HG03378 (cell line): ENCODE results near the gene LRBA.
"Not testable (repeated sequence)": the region's sequence is repeated elsewhere in the genome, so short reads cannot be mapped to it uniquely, and the experiment has no call there.

ENCODE experiments used
- ATAC-seq: cut with Tn5 transposase; IDR thresholded peaks from one replicate; pipeline ENCODE4 v1.9.1; 2021; ENCODE audit warnings: mild to moderate bottlenecking, moderate library complexity; ENCODE audit not compliant: unreplicated experiment

Gene LRBA

GRCh38 chr4:150680651-150681050 lies 334.4 kb downstream of the LRBA start:
- ATAC-seq: no peak

DNA sequence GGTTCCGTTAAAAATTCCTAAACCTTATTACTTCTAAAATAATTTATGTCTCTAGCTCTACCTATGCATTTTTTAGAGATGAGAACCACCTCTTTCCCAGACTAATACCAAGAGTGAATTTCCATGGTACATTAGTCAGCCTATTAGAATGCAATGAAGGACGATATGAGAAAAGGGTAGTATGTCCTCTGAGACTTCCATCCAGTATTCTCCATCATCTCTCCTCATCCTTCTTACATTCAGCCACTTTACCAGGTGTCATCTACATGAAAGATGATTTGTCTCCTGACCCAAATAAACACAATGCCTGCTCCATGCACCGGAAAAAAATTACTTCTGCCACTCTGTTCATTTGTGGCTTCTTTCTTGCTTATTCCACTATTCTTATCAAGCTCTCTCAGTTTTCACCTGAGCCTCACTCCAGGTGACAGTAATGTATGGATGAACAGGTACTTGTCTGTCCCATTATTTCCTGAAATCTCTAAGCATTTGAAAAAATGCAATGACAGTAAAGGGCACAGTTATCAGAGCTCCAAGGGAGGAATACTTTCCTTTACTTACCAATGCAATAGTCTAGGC lies 335.2 kb downstream of the LRBA start:
- no peak for ATAC-seq

DNA sequence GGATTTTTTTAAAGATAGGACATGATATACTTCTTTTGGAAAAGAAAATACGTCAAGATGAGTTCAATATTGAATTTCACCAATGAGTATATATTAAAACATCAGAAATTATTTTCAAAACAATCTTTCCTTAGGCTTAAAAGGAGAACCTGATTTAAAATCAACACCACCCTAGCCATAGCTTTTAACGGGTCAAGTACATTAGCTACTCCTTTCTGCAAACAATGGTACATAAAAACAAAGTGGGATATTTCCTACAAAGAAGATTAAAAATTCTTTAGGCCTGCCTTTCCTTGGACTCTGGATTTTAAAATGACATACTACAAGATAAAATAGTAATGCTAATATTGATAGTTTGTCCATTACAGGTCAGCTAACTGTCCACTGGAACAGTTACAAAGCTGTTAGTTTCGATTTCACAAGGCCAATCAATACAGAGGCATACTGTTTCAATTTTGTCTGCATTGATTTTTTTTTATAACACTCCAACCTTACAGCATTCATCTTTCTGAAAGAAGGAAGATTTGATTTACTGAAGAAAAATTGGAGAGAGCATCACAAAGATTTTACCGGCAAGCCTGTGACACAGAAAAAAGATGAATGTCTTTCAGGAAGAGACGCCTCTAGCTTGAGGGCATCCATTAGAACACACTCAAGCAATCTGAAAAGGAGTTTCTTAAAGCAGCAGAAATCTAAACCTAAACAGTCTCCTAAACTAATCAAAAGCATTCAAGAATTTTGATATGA lies 335.9 kb downstream of the LRBA start:
- no peak for ATAC-seq

DNA sequence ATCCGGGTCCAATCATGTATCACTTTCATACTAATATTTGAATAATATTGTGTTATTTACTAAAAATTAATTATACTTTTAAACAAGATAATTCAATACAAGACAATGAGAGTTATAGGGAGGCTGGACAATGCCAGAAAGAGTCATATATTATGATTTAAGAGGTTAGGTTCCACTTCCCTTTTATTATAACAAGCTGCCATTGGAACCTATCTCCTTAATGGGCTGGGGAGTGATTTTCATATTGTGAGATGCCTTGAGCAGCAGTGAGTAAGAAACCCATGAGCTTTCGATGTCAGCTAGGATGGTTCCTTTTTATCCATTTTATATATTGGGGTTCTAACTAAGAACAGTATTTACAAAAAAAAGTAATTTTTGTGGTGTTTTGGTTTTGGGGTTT lies 341.3 kb downstream of the LRBA start:
- no peak for ATAC-seq

- ATAC-seq: no peak
Measured at GRCh38 chr4:150668824-150669223, 346.3 kb downstream of the LRBA start.

- no peak for ATAC-seq
Measured at GRCh38 chr4:150664935-150665334, 350.1 kb downstream of the LRBA start.

DNA sequence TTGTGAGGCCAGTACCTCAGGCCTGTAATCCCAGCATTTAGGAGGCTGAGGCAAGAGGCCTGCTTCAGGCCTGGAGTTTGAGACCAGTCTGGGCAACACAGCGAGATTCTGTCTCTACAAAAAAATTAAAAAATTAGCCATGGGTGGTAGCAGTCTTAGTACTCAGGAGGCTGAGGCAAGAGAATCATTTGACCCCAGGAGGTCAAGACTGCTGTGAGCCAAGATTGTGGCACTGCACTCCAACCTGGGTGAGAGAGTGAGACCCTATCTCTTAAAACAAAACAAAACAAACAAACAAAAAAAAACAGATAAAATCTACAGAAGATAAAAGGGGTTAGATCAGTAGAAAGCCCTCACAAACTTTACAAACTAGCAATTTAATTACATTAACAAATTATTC lies 352.4 kb downstream of the LRBA start:
- ATAC-seq: no peak

- ATAC-seq: not testable (repeated sequence)
Measured at GRCh38 chr4:150661551-150661950, 353.5 kb downstream of the LRBA start.

GRCh38 chr4:150658258-150658657 lies 356.8 kb downstream of the LRBA start:
- not testable (repeated sequence) for ATAC-seq

DNA sequence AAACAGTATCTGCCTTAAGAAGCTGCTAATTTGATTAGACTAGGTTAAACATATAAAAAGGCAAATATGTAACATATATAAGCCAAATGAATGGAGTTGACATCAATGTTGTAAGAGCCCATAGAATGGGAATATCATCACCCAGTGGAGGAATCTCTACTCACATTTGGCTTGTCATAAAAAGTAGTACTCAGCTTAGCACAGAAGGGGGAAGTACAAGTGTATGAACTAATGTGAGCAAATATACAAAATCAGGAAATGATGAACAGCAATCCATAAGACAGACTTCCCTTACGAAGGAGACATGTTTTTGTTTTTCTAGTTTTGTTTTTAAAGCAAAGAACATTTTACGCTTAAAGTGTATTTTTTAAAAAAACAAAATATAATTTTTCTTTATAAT lies 358.2 kb downstream of the LRBA start:
- no peak for ATAC-seq

- no peak for ATAC-seq
Measured at GRCh38 chr4:150650751-150651150, 364.3 kb downstream of the LRBA start.

DNA sequence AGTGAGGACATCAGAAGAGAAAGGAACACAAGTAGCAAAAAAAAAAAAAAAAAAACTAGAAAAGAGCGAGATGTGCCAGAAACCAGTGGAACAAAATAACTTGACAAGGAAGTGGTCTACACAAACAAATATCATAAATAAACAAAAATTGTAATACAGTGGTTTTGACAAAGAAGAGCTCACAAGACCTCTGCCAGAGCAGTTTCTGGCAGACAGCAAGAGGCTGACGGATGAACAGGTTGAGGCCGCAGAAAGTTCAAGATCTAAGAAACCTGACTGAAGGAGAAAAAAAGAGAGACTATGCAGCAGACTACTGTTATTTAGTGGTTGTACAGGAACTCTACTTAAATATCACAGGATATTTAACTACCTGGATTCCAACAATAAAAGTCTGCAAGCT lies 367.0 kb downstream of the LRBA start:
- ATAC-seq: no peak

GRCh38 chr4:150647008-150647407 lies 368.1 kb downstream of the LRBA start:
- ATAC-seq: no peak

DNA sequence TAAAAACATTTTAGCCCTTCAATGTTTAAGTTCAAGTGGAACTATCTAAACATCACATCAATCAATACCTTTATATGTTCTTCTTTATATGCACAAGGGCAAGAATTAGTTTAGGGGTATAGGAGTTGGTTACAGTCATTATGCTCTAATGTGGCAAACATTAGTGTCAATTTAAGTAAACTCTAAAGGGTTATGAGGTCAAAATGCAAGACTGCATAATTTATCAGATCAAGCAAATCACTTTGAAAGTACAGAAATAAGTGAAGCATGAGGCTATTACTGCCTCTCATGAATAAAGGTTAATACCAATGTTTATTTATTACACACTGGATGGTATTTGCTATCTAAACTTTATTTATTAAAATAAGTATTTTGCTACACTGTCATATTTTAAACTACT lies 373.5 kb downstream of the LRBA start:
- ATAC-seq: no peak

GRCh38 chr4:150632639-150633038 lies 382.4 kb downstream of the LRBA start:
- ATAC-seq: no peak

DNA sequence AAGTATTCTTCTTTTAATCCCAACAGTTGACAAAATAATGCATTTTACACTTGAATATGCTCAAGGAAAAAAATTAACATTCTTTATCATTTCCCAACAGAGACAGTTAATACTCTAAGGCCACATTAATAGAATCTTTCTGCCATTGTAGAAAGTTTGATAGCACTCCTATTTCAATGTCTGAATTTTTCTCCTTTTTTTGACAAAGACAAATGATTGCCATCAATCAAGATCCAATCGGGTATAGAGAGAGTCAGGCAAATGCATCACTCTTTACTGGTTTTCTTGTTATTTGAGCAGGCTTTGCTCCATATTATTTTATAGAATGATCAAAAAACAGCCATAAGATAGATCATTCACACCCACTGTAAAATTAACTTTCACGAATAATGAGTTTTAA lies 387.0 kb downstream of the LRBA start:
- no peak for ATAC-seq

GRCh38 chr4:150625033-150625432 lies 390.1 kb downstream of the LRBA start:
- no peak for ATAC-seq

DNA sequence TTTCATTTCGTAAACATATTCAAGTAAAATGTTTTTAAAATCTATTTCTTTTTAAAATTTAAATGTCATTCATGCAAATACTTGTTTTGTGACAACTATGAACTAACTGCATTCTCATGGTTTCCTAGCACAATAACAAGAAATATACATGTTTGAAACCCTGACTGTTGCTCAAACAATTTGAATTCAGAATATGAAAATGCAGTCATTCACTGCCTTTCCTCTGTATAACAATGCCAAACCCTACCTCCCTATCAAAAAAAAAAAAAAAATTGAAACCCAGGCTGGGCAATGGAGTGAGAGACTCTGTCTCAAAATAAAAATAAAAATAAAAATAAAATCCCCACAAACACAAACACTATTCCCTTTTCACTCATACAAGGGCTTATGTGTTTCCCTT lies 391.0 kb downstream of the LRBA start:
- no peak for ATAC-seq

- ATAC-seq: no peak
Measured at GRCh38 chr4:150619042-150619441, 396.0 kb downstream of the LRBA start.

DNA sequence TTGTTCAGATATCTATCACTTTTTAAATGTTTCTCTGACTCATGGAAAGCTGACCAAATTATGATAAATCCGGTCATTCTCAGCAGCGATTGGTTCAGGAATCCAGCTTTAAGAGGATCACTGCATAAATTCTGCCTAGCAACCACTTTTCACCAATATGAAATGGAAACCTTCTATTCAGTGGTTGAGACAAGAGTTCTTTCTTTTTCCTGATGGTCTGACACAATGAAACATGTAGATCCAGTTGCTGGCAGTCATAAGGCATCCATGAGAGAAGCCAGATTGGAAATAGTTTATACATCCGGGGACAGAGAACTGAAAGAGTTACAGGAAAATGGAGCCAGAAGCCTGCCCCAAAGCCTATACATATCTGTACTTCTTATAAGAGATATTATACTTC lies 406.0 kb downstream of the LRBA start:
- ATAC-seq: no peak

- ATAC-seq: no peak
Measured at GRCh38 chr4:150600812-150601445, 414.2 kb downstream of the LRBA start.

DNA sequence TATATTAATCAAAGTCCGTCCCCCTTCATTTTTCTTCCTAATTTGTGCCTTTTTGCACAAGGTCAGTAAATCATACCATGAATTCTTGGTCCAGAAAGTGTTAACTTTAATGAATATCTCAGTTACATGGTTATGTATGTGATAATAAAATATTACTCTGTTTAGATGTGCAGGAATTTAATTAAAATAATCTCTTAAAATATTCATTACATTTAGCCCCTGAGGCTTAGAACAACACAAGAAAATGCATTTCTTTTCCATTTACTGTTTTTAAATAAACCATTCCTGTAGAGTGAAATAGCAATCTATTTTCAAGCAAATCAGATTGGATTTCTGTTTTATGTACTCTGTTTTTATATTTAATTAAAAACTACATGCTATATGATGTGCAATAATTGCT lies 415.5 kb downstream of the LRBA start:
- ATAC-seq: no peak
